ENCODE measurements around the gene FDX1.

FDX1 gene

DNA sequence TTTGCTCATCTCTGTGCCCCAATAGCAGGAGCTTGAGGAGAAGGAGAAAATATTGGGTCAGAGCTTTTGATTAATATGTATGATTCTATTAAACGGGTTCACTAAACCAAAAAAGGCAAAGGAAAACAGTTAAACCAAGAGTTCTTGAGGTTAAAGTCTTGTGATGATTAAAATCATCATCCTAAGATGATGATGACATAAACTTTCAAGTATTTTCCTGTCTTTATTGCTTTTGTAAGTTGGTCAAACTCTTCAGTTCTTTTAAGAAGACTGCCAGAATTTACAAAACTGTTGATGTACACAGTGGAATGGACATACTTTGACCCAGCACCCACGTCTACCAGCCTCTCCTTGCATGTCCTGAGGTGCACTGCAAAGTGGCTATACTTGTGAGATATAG is 41.0 kb downstream of the FDX1 start:
- no peak for DNase-seq

DNA sequence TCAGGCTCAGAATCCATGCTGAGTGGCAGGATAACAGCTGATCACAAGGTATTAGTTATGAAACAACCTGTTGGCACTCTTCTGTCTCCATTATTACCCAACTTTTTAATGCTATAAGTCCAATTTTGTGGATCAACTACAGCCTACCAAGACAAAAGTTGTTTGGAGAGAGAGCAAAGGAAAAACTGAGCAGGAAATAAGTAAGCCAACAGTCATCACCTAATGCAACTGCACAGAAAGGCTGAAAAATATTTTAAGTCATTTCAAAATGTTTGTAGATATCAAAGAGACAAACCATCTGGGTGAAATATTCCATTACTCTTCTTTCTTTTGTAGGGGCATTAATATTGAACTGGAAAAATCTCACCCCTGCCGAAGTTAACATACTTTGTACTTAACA is 41.6 kb downstream of the FDX1 start:
- DNase-seq = no peak

DNA sequence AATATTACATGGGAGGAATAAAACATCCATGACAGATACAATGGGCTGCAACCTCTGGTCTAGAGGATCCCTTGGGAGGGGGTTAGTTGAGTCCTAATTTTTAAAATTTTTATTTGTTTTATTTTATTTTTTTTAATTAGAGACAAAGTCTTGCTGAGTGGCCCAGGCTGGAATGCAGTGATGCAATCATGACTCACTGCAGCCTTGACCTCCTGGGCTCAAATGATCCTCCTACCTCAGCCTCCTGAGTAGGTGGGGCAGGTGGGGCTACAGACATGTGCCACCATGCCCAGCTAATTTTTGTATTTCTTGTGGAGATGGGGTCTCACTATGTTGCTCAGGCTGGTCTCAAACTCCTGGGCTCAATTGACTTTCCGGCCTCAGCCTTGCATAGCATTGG is 43.1 kb downstream of the FDX1 start:
- no peak for DNase-seq

DNA sequence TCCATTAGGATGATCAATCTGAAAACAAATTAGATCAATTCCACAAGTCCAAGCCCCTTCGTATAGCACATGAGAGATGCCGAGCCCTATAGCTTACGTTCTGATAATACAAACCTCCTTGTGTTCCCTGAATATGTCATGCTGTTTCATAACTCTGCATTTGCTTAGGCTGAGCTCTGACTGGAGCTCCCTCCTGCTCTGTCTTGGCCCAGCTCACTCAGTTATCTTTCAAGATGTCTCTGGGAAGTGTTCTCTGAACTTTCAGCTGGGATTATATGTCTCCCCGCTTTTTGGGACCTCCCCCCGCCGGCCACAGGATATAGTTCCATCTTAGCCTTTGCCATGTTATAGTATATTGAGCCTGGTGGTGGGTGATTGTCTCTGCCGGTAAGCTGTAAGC is 44.0 kb downstream of the FDX1 start:
- DNase-seq = no peak

DNA sequence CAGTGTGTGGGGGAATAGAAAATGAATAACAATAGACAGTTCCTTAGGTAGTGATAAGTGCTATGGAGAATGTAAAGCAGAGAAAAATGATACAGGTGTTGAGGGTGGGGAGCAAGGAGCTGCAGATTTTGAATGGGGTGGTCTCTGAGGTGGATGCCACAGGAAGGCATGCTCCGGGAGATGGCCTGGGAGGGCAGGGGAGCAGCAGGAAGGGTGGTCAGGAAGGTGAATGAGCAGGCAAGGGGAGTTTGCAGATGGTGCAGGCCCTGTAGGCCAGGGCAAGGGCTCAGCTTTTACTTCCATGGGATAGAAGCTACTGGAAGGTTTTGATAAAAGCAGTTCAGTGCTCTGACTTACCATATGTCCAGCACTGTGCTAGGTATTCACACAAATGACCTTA is 44.8 kb downstream of the FDX1 start:
- DNase-seq = no peak

DNA sequence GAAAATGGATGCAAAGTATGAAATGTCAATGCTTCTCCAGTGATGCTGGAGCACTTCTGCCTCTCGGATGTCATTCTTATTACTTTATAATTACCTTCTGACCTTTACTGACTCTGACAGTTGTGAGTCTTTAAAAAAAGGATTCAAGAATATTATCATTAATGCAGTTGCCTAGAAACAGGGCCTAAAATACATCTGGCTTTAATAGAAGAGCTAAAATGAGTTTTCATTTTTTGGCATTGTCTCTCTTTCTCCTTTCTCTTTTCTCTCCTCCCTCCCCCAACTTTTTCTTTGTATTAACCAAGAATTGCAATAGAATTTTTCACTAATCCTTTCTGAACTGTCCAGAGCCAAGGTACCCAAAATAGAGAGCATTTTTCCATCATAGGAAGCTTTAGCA is 45.9 kb downstream of the FDX1 start:
- DNase-seq = no peak

DNA sequence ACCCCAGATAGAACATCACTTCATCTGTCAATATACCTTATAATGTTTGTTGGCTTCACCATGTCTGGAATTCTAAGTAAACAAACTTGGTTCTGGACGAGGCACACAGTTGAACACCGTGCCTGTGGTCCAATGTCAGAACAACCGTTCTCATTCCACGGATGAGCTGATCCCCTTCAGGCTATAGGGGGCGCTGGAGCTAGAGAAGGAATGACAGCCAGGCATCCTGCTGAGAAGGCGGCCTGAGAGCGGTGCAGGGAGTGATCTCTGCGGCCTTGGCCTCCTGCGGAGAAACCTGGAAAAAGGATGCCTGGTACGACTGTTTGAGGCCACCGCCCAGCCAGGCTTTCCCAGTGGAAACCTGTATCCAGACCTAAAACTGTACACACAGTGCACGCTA is 48.7 kb downstream of the FDX1 start:
- DNase-seq = no peak

DNA sequence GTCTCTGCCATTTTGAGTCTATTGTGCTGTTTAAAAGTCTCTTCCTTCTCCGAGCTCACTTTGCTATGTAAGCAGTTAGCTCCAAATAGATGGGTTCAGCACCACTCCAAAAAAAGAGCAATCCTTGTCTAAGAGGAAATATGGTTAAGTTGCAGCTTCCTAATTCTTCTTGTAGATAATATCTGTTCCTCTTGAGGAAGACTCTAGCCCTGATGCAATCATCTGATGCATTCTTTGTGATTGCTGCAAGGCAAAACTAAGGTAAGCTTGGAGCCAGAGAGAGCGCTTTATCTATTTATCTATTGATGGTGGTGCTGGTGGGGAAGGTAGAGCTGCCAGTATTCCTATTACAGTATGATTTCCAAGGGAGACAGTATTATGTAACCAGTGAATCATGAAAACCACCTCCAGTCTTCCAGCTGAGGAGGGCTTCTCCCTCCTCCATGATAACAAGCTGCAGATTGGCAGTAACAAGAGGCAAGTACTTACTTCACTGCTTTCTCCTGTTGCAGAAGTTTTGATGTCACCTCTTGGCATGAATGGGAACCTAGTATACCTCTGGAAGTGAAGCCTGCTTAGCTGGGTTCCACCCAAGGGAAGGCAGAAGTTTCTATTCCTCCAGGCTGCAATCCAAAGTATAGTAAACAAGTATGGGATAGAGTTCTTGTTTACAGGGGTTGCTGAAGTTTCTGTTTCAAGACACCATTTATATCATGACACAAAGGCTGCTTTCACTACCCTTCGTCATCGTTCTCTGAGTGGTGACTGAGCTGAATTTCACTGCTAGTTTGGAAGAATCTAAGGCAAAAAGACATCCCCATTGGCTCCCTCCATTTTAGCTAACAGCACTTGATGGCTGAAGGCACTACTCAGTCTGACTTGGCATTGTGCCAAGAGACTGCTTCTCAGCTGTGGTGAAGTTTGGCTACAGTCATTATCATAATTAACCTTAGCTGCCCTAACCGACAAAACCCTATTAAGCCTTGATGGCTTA is 49.7 kb downstream of the FDX1 start:
- DNase-seq = no peak

DNA sequence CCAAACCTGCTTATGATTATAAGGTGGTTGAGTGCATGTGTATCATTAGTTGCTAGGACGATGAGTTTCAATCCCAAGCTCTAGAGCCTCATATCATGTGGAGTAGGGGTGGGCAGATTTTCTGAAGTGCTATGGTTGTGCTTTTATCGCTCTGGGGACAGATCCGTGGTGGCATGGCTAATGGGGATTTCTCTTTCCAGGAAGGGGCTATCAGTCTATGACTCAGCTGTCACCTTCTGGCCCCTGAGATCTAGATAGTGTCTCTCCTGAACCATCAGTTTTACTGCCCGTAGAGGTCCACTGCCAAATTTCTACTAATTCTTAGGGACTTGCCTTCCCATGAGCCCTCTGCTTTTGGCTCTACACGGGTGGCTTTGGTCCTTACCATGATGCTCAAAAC is 51.8 kb downstream of the FDX1 start:
- DNase-seq = no peak

DNA sequence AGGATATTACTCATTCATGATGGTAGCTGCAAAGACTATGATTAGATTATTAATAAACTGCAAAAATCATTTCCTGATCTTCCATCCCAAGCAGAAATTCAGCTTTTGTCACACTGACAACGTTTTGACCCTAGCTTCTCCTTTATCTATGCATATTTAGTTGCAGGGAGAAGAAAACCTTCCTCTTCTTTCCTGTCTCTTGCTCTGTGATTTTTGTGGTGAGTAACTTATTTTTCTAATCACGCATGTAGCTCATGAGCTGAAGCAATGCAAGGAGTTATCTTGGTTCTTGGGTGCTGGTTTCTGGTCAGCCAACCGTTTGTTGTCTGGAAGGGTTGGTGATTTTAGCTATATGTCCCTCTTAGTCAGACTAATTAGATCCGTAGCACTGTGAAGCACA is 56.4 kb downstream of the FDX1 start:
- DNase-seq = no peak

DNA sequence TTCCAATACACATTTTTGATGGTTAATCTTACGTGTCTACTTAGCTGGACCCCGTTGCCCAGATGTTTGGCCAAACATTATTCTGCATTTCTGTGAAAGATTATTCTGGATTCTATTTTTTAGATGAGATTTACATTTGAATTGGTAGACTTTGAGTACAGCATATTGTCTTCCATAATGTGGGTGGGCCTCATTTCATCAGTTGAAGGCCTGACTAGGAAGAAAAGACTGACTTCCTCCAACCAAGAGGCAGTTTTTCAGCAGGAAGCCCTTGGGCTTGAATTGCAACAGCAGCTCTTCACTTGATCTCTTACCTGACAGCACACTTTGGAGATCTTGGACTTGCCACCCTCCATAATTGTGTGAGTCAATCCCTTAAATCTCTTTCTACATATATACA is 58.7 kb downstream of the FDX1 start:
- no peak for DNase-seq

DNA sequence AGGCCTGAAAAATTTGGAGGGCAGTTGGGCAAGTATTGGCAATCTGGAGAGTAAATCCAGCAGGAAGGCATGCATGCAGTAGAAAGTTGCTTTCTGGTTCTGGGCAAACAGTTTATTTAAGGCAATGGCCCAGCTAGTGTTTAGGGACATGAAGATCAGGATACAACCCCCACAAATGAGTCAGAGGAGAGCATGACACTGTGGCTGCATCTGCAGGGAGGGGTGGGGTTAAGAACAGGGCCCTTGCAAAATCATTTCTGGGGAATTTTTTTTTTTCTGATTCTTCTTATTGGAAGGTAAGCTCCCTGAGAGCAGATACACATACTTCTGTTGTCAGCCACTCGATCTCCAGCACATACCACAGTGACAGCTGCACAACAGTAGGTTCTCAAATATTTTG is 61.1 kb downstream of the FDX1 start:
- DNase-seq = no peak

DNA sequence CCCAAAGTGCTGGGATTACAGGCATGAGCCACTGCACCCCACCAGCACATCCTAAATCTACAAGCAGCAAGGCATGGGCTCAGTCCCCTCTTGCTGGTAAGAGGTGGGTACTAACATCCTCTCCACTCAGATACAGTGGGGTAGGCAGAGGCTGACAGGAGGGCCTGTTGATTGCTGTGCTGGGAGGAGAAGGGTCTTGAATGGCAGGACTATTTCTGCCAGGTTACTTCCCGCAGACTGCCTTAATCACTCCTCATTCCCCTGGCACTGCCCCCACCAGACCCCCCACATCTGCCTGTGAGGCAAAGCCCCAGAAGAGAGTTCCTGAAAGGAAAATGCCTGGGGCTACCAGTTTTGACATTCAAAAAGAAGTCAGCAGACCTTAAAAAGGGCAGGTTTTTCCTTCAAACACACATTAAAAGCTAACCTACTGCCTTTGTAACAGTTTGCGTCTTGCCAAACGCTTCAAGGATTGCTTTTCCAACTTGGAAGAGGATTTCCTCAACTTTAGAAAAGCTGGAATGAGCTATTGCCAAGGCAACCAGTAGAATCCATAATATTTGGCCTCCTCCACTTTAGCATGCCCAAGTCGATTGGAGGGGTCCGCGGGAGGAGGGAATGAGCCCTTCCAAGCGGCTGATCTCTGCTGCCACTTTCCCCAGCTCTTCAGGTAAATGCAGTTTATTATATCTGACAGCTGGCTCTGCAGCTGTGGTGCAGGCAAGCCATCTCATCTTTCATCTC is 62.0 kb downstream of the FDX1 start:
- DNase-seq = no peak

DNA sequence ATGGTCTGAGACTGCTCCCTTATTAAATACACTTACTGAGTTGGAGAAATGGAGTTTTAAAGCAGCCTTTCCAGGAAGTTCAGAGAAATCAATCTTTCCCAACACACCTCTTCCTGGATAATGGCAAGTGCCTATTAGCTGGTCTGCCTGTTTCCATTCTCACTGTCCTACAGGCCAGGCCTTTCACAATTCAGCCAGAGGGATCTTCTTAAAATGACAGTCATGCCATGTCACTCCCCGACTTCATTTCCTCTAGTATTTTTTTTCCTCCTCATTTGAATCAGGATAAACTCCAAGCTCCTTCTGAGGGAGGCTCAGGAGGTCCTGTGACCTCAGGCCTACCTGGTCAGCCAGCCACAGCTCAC is 62.6 kb downstream of the FDX1 start:
- no peak for DNase-seq

DNA sequence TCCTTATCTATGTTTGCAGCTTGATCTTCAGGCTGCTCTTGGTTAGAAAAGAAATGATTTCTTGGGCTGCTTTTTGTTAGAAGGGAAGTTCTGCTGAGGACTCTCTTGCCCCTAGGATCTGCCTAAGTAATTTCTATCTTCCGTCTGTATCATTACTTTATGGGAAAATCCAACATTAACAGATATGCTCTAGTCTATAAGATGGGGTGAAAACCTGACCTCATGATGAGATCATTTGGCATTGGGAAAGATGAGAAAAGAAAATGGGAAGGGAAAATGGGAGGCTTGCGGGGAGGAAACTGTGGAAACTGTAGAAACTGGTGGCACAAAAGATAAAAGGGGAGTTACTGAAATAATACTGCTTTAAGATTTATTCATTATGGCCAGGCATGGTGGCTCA is 63.6 kb downstream of the FDX1 start:
- no peak for DNase-seq

DNA sequence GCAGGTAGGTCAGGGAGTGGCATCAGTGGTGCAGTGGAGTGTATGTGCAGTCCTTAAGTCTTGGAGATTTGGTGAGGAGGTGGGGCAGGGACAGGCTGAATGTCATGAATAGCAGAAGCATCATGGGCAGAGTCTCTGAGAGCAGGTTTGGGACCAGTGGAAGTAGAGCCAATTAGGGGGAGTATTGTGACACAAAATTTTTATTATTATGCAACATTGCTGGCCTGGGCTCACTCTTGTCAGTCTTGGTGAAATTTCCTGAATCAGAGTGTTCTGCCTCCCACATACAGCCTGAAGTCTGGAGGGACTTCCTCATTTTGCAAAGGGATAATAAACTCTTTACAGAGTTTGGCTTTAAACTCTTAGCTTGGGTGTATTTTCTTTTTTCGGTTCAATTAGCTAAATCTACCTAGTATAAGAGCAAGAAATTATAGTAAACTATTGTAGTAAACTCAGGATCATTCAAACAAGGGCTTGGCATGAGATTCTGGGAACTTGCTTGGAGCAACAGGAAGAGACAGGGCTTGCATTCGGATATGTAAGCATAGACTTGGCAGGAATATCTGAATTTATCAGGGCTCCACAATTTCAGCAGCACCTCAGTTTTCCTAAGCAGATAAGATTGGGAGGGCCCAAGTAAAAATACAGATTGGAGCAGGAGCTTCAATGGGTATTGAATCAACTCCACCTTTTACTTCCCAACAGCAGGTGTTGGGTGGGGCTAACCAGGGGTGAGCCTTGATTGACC is 67.7 kb downstream of the FDX1 start:
- DNase-seq = no peak

DNA sequence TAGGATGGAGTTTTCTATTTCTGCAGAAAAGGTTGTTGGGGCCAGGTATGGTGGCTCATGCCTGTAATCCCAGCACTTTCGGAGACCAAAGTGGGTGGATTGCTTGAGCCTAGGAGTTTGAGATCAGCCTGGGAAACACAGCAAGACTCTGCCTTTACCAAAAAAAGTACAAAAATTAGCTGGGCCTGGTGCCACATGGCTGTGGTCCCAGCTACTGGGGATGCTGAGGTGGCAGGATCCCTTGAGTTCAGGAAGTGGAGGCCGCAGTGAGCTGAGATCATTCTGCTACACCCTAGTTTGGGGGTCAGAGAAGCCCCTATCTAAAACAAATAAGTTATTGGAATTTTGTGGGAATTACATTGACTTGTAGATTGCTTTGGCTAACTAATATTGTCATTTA is 71.7 kb downstream of the FDX1 start:
- DNase-seq = no peak

DNA sequence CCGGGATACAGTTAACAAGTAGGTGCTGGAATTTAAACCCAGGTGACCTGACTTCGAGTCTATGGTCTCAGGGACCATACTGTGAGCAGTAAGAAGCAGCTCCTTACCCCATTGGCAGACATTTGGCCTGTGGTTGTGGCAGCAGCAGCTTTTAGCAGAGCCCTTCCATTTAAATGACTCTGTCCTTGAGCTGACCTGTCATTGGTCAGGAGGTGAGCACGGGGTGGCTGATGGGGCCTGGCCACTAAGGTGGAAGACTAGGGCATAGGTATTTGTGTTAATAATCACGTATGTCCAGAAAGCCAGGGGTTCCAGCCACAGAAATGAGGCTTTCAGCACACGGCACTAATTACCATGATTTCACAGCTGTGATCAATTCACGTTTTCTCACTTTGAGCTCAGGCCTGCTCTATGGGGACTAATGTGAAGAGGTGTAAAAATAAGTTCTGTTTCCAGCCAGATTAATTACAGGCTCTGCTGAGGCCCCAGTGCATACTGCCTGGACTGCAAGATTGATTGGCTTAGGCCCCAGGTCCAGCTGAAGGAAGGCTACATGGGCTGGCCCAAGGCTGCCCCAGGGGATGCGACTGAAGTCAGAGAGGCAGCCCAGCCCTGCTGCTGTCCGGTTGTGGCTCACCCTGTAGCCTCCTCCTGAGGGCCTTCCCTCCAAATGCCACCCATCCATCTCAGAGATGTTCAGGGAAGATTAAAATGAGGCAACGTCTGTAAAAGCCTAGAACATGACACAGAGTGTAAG is 76.0 kb downstream of the FDX1 start:
- DNase-seq = no peak

DNA sequence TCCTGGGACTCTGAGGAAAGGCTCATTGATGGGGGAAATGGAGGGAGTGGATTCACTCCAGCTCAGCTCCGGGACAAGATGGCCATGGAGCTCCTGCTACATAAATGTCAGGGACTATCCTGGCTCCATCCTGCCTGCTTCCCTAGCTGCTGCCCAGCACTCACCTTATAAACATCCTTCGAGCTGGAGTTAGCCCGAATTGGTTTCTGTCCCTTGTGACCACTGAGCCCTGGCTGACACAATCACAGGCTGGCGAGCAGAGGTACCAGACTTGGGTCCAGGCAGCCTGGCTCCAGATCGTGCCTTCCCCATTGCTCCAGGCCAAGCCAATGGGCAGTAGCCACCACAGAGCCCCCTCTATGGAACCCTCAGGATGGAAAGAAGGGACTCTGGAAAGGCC is 77.6 kb downstream of the FDX1 start:
- no peak for DNase-seq

DNA sequence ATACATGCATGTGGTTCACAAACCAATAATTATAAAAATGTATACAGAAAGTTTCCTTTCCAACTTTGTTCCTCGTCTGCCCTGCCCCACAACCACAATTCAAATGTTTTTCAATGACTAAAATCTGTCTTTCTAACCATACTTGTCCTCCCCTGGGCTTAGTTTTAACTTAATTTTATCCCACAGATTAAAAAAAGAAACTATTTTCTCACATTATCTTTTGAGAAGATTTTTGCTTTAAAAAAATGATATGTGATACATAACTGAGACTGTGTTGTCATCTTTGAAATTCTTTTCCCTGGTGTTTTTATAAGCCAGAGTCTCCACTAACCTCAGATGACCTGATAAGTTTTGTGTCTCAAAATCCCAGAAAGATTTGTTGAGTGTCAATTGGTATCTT is 79.0 kb downstream of the FDX1 start:
- no peak for DNase-seq

DNA sequence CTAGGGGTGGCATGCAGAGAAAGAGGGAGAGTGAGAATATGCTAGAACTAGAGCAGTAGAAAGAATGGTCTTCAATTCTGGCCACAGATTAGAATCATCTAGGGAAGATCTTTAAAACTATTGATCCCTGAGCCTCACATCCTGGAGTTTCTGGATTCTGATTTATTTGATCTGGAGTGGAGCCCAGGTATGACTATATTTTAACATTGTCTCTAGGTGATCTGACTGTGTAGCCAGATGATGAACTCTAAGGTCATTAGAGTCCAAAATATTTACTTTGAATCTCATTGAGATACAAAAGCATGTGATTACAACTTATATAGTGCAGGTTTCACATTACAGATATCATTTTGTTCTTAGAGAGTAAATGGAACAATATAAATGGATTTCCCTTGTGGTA is 79.7 kb downstream of the FDX1 start:
- no peak for DNase-seq

DNA sequence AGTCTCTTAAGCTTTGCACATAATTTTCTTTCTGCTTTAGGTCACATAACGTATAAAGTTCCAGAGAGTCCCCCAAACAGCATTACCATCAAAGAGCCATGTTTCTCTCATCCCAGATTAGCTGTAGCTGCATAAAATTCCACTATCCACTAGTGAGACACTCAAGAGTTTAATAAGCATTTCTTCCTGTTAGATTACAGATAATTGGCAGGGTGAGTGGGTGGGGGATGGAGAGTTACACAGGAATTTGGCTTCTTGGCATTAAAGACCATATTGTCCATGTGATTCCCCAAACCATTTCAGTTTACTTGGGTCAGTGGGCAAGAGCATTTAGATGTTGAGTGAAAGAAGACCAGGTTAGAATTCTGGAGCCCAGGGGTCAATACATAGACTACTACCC is 82.3 kb downstream of the FDX1 start:
- no peak for DNase-seq

DNA sequence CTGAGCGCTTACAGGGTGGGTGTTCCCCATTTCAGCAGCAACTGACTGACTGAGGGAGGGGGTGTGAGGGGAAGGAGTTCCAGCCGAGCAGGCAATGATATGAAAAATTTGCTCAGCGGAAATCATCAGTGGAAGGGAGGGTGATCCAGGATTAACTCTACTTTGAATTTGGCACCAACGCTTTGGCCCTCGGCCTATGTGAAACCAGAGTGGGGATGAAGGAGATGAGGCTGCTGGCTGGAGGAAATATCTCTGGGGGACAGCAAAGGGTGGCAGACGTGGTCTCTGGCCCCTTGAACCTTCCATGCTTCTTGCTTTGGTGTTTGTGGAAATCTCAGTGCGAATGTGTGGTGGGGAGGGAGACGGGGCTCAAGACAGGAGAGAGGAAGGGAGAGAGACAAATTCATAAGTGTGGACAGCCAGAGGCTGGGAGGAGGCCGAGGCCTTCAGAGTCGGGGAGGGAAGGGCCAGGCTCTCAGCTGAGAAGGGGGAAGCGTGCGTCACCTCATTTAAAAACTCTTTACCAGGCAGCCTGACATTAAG is 83.6 kb downstream of the FDX1 start:
- no peak for DNase-seq
